ENCODE measurements around the gene OPRL1.
A peak's percentile ranks its signal among the peaks of the same experiment; 100 is the strongest.

- TF ChIP-seq CTCF (IDR thresholded peaks at IDR 0.05) = peak; percentile 26 to 67 (median 56)
- no peak for TF ChIP-seq EP300 (IDR thresholded peaks at IDR 0.05; ENCODE audit: low read depth)
- no peak for TF ChIP-seq POLR2A (IDR thresholded peaks at IDR 0.05)
- TF ChIP-seq POLR2AphosphoS5 (IDR thresholded peaks at IDR 0.05) = no peak
Measured at GRCh38 chr20:64101731-64102621, 22.1 kb downstream of the OPRL1 start.
